HL-60 (cell line): ENCODE data around the gene RUFY4.

ENCODE experiments used
- DNase-seq, 2 experiments: peaks; one replicate each; pipeline ENCODE4 v3.0.0-alpha.2; 2010 to 2020; ENCODE audit warnings: low read depth in 1 of 2, low spot score in 1 of 2
- H3K27ac ChIP-seq: fragments of 250-450 bp; sonication (Bioruptor Pico); replicated peaks from 2 replicates; pipeline ENCODE4 v1.5.1; 2020; ENCODE audit warnings: mild to moderate bottlenecking, moderate library complexity
- H3K27me3 ChIP-seq: fragments of 250-450 bp; sonication (Bioruptor Pico); 2 replicates; pipeline ENCODE4 v1.5.1; 2021; ENCODE audit warnings: mild to moderate bottlenecking, moderate library complexity; ENCODE audit not compliant: insufficient read depth, poor library complexity, severe bottlenecking
- H3K4me3 ChIP-seq: replicated peaks from 2 replicates; pipeline ENCODE4 v1.5.1; 2011; ENCODE audit warnings: mild to moderate bottlenecking, control low read depth, low read length; ENCODE audit not compliant: insufficient read depth
- GABPA ChIP-seq: IDR thresholded peaks from 2 replicates; pipeline ENCODE4 v1.6.1; 2012; ENCODE audit warnings: low read depth
- POLR2AphosphoS5 ChIP-seq: IDR thresholded peaks from 2 replicates; pipeline ENCODE4 v1.6.1; 2012; ENCODE audit warnings: low read depth
- SPI1 ChIP-seq: IDR thresholded peaks from 2 replicates; pipeline ENCODE4 v1.6.1; 2012; ENCODE audit warnings: low read depth, mild to moderate bottlenecking, borderline replicate concordance
- TF ChIP-seq, protein P1 (sequence below): IDR thresholded peaks from 2 replicates; pipeline ENCODE4 v1.6.1; 2012; ENCODE audit warnings: low read depth; ENCODE audit not compliant: insufficient replicate concordance
- TF ChIP-seq, protein P2 (sequence below): IDR thresholded peaks from one replicate; pipeline ENCODE4 v1.5.1; 2011; ENCODE audit warnings: low read length, control low read depth, inconsistent platforms; ENCODE audit not compliant: insufficient read depth

Gene RUFY4

DNA sequence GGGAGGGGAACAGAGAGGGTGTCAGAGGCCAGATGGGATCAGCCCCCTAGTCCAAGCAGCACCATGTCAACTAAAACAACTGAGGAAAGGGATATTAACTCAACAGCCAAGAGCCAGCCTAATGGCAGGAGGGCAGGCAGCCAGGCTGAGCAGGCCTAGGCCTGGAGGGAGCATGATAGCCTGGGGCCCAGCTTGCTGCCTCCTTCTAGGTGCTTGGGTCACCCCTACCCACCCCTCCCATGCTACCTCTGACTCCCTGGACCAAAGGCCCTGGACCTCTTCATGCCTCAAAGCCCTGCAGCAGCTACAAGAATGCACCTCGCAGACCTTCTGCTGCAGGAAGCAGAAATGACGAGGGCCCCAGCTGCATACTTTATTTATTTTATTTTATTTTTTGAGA lies 44.2 kb upstream of the RUFY4 start:
- no peak for TF ChIP-seq POLR2AphosphoS5
- TF ChIP-seq, protein P1, sequence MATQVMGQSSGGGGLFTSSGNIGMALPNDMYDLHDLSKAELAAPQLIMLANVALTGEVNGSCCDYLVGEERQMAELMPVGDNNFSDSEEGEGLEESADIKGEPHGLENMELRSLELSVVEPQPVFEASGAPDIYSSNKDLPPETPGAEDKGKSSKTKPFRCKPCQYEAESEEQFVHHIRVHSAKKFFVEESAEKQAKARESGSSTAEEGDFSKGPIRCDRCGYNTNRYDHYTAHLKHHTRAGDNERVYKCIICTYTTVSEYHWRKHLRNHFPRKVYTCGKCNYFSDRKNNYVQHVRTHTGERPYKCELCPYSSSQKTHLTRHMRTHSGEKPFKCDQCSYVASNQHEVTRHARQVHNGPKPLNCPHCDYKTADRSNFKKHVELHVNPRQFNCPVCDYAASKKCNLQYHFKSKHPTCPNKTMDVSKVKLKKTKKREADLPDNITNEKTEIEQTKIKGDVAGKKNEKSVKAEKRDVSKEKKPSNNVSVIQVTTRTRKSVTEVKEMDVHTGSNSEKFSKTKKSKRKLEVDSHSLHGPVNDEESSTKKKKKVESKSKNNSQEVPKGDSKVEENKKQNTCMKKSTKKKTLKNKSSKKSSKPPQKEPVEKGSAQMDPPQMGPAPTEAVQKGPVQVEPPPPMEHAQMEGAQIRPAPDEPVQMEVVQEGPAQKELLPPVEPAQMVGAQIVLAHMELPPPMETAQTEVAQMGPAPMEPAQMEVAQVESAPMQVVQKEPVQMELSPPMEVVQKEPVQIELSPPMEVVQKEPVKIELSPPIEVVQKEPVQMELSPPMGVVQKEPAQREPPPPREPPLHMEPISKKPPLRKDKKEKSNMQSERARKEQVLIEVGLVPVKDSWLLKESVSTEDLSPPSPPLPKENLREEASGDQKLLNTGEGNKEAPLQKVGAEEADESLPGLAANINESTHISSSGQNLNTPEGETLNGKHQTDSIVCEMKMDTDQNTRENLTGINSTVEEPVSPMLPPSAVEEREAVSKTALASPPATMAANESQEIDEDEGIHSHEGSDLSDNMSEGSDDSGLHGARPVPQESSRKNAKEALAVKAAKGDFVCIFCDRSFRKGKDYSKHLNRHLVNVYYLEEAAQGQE: no peak
- TF ChIP-seq, protein P2, sequence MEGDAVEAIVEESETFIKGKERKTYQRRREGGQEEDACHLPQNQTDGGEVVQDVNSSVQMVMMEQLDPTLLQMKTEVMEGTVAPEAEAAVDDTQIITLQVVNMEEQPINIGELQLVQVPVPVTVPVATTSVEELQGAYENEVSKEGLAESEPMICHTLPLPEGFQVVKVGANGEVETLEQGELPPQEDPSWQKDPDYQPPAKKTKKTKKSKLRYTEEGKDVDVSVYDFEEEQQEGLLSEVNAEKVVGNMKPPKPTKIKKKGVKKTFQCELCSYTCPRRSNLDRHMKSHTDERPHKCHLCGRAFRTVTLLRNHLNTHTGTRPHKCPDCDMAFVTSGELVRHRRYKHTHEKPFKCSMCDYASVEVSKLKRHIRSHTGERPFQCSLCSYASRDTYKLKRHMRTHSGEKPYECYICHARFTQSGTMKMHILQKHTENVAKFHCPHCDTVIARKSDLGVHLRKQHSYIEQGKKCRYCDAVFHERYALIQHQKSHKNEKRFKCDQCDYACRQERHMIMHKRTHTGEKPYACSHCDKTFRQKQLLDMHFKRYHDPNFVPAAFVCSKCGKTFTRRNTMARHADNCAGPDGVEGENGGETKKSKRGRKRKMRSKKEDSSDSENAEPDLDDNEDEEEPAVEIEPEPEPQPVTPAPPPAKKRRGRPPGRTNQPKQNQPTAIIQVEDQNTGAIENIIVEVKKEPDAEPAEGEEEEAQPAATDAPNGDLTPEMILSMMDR: no peak
- no peak for TF ChIP-seq GABPA
- no peak for TF ChIP-seq SPI1
- DNase-seq: no peak
- Histone ChIP-seq H3K4me3 (no peak overlapping the region), H3K27ac (no peak overlapping the region), H3K27me3 (no peaks in the 10 kb centered on the region)

DNA sequence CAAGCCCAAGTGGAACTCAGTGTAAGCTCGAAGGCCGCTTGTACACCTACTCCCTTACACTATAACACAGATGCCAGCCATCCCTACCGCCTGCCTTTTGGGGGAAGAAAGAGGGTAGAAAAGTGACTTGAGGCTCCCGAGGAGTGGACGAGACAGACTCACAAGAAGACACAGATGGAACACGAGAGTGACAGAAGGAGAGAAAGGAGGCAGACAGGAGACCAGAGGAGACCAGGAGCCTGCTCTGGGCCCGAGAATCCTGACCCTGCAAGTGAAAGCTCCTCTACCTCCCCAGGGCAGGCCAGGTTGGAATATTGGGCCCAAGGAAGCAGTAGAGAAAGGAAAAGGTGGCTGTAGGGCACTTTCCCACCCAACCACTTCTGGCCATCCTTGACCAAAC lies 42.8 kb upstream of the RUFY4 start:
- Histone ChIP-seq H3K27ac (no peak overlapping the region), H3K27me3 (no peaks in the 10 kb centered on the region), H3K4me3 (no peak overlapping the region)
- DNase-seq: no peak
- no peak for TF ChIP-seq GABPA
- TF ChIP-seq, protein P2: no peak
- TF ChIP-seq, protein P1: no peak
- TF ChIP-seq SPI1: no peak
- TF ChIP-seq POLR2AphosphoS5: no peak

DNA sequence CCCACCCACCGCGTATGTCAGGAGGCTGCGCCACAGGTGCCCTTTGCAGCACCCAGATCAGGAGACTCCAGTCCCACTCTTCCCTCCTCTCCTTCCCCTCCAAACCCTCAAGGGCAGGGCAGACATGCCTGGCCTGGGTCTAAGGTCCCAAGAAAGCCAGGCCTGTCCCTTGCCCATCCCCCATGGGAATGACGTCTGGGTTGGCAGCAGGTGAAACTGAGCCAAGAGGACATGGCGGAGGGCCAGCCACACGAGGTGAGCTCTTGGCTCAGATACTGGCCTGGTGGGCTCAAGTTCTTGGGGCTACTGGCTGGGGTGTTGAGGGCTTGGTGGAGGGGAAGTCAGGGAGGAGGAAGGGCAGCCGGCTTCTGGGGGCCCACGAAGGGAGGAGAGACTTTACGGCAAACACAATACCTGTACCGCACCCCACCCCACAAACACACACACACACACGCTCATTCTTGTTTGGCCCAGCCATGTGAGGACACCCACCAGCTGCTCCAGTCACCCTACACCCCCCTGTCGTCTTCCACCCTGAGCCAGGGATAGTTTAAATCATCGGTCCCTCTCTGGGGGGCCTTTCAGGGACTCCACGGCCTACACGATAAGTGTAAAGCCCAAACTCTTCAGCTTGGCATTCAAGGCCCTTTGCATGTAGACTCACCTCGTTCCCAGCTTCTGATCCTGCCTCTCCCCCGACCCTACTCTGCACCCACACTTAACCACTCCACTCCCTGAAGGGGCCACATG lies 42.2 kb upstream of the RUFY4 start:
- H3K4me3 ChIP-seq: no peak overlapping the region
- H3K27me3 ChIP-seq: no peaks in the 10 kb centered on the region
- DNase-seq: no peak
- H3K27ac ChIP-seq: no peak overlapping the region
- TF ChIP-seq SPI1: no peak

DNA sequence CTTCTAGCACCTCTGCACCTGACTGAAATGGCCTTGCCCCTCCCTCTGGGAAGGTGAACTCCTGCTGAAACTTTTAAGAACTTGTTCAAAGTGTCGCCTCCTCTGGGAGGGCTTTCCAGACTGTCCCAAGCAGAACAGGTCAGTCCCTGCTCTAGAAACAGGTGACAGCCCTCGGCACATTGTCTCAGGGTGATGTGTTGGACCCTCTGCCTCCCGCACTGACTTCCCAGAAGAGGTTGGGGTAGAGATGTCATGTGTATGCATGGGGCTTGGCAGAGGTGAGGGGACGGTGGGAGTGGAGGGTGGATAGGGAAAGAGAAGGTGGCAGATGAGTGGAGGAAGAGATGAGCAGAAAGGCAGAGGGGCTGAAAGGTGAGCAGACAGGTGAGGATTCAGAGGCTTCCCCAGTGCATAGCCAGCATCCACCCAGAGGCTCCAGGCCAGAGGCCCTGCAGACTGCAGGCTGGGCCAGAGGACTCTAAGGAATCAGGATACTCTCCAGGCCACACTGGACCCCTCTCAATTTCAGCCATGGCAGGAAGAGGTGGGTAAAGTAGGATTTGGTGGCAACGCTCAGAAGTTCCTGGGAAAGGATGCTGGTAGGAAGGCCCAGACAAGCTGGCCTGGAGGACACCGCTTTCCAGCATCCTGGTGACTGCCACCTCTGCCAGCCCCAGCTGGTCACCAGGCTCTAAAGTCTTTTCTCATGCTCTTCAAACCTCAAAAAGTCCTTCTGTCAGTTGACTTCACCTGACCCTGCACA lies 41.4 kb upstream of the RUFY4 start:
- DNase-seq: no peak
- no peak overlapping the region for H3K27ac ChIP-seq
- no peak overlapping the region for H3K4me3 ChIP-seq
- TF ChIP-seq POLR2AphosphoS5 (no peak), SPI1 (no peak), GABPA (no peak)
- TF ChIP-seq, protein P1: no peak
- TF ChIP-seq, protein P2: no peak
- no peaks in the 10 kb centered on the region for H3K27me3 ChIP-seq
